ENCODE results near the gene CHST5. TPM values are rescaled to one million over a fixed set of nuclear protein-coding genes. Genes with fewer than 3 reads are reported as not detected.

Gene CHST5
- polyA plus RNA-seq, 1 donor from 2014 or later, result 2.7 TPM

DNA sequence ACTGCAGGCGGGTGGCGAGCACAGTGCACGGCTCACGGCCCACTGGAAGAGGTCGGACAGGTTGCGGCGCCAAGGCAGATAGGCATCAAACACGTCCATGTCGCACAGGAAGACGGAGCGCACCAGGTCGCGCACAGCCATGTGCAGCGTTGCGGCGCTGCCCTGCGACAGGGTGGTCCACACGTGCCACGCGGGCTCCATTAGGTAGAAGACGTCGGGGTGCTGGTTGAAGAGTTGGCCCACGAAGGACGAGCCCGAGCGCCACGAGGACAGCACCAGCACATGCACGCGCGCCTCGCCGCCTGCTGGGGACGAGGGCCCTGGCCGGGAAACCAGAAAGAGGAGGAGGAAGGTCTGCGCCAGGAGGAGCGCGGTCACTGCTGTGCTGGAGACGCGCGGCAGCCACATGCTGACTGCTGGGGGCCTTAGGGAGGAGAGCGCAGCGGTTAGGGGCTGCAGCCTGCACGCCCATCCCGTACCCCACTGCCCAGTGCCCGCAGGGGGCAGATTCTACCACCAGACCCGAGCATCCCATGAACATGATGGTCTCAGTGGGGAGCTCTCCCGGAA is 56.4 kb downstream of the CHST5 start:
- no peaks in the 10 kb centered on the region for H3K9me3 ChIP-seq (ENCODE audit: low read length)
- no peaks in the 10 kb centered on the region for H3K79me2 ChIP-seq (replicated peaks; ENCODE audit: insufficient read depth, low read length)
- H3K9ac ChIP-seq (ENCODE audit: low read length), result no peak overlapping the region
- no peak for TF ChIP-seq MXI1 (conservative IDR thresholded peaks at IDR 0.05; ENCODE audit: poor library complexity, severe bottlenecking)
- no peak for TF ChIP-seq RAD21 (conservative IDR thresholded peaks at IDR 0.05)
- TF ChIP-seq SMC3 (conservative IDR thresholded peaks at IDR 0.05; ENCODE audit: poor library complexity), result no peak
- H2AFZ ChIP-seq (ENCODE audit: low read depth, low read length), result no peak overlapping the region
- no peak overlapping the region for H3K4me3 ChIP-seq (ENCODE audit: low read length)
- no peaks in the 10 kb centered on the region for H4K20me1 ChIP-seq (ENCODE audit: insufficient read depth)
- no peak overlapping the region for H3K27ac ChIP-seq (ENCODE audit: low read length)
- H3K36me3 ChIP-seq (ENCODE audit: insufficient read depth, low read length), result no peaks in the 10 kb centered on the region
- no peaks in the 10 kb centered on the region for H3F3A ChIP-seq (ENCODE audit: insufficient read depth, low read length, poor library complexity, severe bottlenecking)
- no peaks in the 10 kb centered on the region for H3K27me3 ChIP-seq (ENCODE audit: insufficient read depth, low read depth, low read length)
- H3K9me2 ChIP-seq (ENCODE audit: insufficient read depth, low read length), result no peaks in the 10 kb centered on the region
- H3K4me2 ChIP-seq (ENCODE audit: low read length), result no peak overlapping the region

Other genes starting within 250 kb of the CHST5 start
- 197 and 201 TPM in 2 replicates for gene CFDP1, start 102.6 kb downstream of the CHST5 start, polyA plus RNA-seq
- 32.2 and 35.9 TPM in 2 replicates for gene TMEM170A, start 71.4 kb downstream of the CHST5 start, polyA plus RNA-seq
- 0.02 TPM in 1 of 2 replicates, not detected in the other for gene CHST6, start 40.7 kb downstream of the CHST5 start, polyA plus RNA-seq
- 19.6 and 25.6 TPM in 2 replicates for gene TMEM231, start 20.1 kb upstream of the CHST5 start, polyA plus RNA-seq
- 299 and 344 TPM in 2 replicates for gene GABARAPL2, start 30.3 kb upstream of the CHST5 start, polyA plus RNA-seq
- gene ADAT1, start 87.2 kb upstream of the CHST5 start, polyA plus RNA-seq, result 62.8 and 64.5 TPM in 2 replicates
- gene KARS1, start 111.6 kb upstream of the CHST5 start, polyA plus RNA-seq, result 151 and 159 TPM in 2 replicates
- 706 and 752 TPM in 2 replicates for gene TERF2IP, start 111.7 kb upstream of the CHST5 start, polyA plus RNA-seq
- gene CPHXL2, start 140.9 kb upstream of the CHST5 start, polyA plus RNA-seq, result not detected in 2 replicates
- gene DUXB, start 165.4 kb upstream of the CHST5 start, polyA plus RNA-seq, result not detected in 2 replicates
- gene CPHXL, start 190.4 kb upstream of the CHST5 start, polyA plus RNA-seq, result not detected in 2 replicates

All from neural cell (in vitro differentiated cells).